Endothelial cell (in vitro differentiated cells): Measurements from ENCODE around the gene HCN2. TPM values are rescaled to one million over a fixed set of nuclear protein-coding genes. Genes with fewer than 3 reads are reported as not detected.
A peak's percentile ranks its signal among the peaks of the same experiment; 100 is the strongest.

Experiments
- DNase-seq: peaks from one replicate; pipeline ENCODE4 v3.0.0; 2021; ENCODE audit warnings: low spot score
- H3K27ac Mint-ChIP-seq: one replicate; pipeline ENCODE4 v1.8.0; 2021; ENCODE audit warnings: mixed read lengths, inconsistent platforms; ENCODE audit not compliant: unreplicated experiment
- H3K27me3 Mint-ChIP-seq: one replicate; pipeline ENCODE4 v1.8.0; 2021; ENCODE audit warnings: mild to moderate bottlenecking, moderate library complexity, mixed read lengths, inconsistent platforms; ENCODE audit not compliant: unreplicated experiment
- H3K36me3 Mint-ChIP-seq: one replicate; pipeline ENCODE4 v1.8.0; 2021; ENCODE audit warnings: mild to moderate bottlenecking, low read depth, mixed read lengths, inconsistent platforms; ENCODE audit not compliant: unreplicated experiment
- H3K4me1 Mint-ChIP-seq: one replicate; pipeline ENCODE4 v1.8.0; 2021; ENCODE audit warnings: mild to moderate bottlenecking, mixed read lengths, inconsistent platforms; ENCODE audit not compliant: unreplicated experiment
- H3K4me3 Mint-ChIP-seq: one replicate; pipeline ENCODE4 v1.8.0; 2021; ENCODE audit warnings: mild to moderate bottlenecking, mixed read lengths, inconsistent platforms; ENCODE audit not compliant: unreplicated experiment
- H3K9me3 Mint-ChIP-seq: one replicate; pipeline ENCODE4 v1.8.0; 2021; ENCODE audit warnings: mixed read lengths, inconsistent platforms; ENCODE audit not compliant: unreplicated experiment
- total RNA-seq: library from RNA; stranded (reverse); fragmentation: NEBNext Ultra II Directional; extraction: Animal tissue kit (Norgen Biotek cat#: 25700); gene quantifications from one replicate; pipeline ENCODE4 v1.2.1, GENCODE V29; 2021; ENCODE audit not compliant: unreplicated experiment
- TF ChIP-seq, protein P1 (sequence below): fragments of 200-600 bp; sonication (generic); IDR thresholded peaks from one replicate; pipeline ENCODE4 v1.5.0; 2021; ENCODE audit warnings: antibody characterized with exemption; ENCODE audit not compliant: unreplicated experiment

The HCN2 gene
- total RNA-seq, 1 donor from 2014 or later = 0.28 TPM

GRCh38 chr19:651991-652390, 62.3 kb downstream of the HCN2 start:
- Mint-ChIP-seq H3K27me3 (peaks cover 5% of the 10 kb centered on the region), H3K27ac (no peak overlapping the region), H3K9me3 (no peaks in the 10 kb centered on the region), H3K36me3 (peaks cover 4% of the 10 kb centered on the region), H3K4me3 (no peak overlapping the region), H3K4me1 (no peaks in the 10 kb centered on the region)
- TF ChIP-seq, protein P1, sequence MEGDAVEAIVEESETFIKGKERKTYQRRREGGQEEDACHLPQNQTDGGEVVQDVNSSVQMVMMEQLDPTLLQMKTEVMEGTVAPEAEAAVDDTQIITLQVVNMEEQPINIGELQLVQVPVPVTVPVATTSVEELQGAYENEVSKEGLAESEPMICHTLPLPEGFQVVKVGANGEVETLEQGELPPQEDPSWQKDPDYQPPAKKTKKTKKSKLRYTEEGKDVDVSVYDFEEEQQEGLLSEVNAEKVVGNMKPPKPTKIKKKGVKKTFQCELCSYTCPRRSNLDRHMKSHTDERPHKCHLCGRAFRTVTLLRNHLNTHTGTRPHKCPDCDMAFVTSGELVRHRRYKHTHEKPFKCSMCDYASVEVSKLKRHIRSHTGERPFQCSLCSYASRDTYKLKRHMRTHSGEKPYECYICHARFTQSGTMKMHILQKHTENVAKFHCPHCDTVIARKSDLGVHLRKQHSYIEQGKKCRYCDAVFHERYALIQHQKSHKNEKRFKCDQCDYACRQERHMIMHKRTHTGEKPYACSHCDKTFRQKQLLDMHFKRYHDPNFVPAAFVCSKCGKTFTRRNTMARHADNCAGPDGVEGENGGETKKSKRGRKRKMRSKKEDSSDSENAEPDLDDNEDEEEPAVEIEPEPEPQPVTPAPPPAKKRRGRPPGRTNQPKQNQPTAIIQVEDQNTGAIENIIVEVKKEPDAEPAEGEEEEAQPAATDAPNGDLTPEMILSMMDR = no peak
- DNase-seq = no peak

- Mint-ChIP-seq H3K36me3 (peaks cover 4% of the 10 kb centered on the region), H3K27me3 (peaks cover 5% of the 10 kb centered on the region), H3K9me3 (no peaks in the 10 kb centered on the region), H3K4me3 (no peak overlapping the region), H3K27ac (no peak overlapping the region), H3K4me1 (no peaks in the 10 kb centered on the region)
- no peak for DNase-seq
- TF ChIP-seq, protein P1 = no peak
Observed at GRCh38 chr19:652467-653389, 63.0 kb downstream of the HCN2 start.

- Mint-ChIP-seq H3K4me3 (peak overlapping the region; percentile 47), H3K36me3 (peaks cover 4% of the 10 kb centered on the region), H3K27ac (no peak overlapping the region), H3K4me1 (no peaks in the 10 kb centered on the region), H3K9me3 (no peaks in the 10 kb centered on the region), H3K27me3 (peaks cover 5% of the 10 kb centered on the region)
- TF ChIP-seq, protein P1 = no peak
- no peak for DNase-seq
Observed at GRCh38 chr19:653425-653824, 63.7 kb downstream of the HCN2 start.

DNA sequence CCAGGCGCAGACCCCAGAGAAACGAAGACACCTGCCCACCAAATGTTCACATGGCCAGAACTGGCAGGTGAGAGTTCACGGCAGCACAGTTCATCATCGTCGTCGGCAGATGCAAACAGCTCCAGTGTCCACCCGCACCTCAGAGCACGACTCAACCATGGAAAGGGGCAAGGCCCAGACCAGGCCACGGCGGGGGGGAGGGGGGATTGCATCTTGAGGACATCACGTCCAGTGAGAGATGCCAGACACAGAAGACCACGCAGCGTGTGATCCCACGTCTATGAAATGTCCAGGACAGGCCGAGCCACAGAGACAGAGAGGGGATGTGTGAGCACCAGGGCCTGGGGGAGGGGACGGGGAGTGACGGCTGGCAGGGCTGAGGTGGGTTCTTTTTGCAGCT, 66.0 kb downstream of the HCN2 start:
- no peak for DNase-seq
- Mint-ChIP-seq H3K4me1 (no peaks in the 10 kb centered on the region), H3K27ac (no peak overlapping the region), H3K36me3 (peaks cover 4% of the 10 kb centered on the region), H3K9me3 (no peaks in the 10 kb centered on the region), H3K4me3 (no peak overlapping the region), H3K27me3 (peaks cover 5% of the 10 kb centered on the region)
- TF ChIP-seq, protein P1 = no peak
